HG02610 (cell line): ENCODE measurements around the gene CPSF6.
"Not testable (repeated sequence)": the region's sequence is repeated elsewhere in the genome, so short reads cannot be mapped to it uniquely, and the experiment has no call there.

Experiments
- ATAC-seq: cut with Tn5 transposase; IDR thresholded peaks from one replicate; pipeline ENCODE4 v1.9.1; 2021; ENCODE audit warnings: mild to moderate bottlenecking, moderate library complexity; ENCODE audit not compliant: unreplicated experiment

Gene CPSF6

DNA sequence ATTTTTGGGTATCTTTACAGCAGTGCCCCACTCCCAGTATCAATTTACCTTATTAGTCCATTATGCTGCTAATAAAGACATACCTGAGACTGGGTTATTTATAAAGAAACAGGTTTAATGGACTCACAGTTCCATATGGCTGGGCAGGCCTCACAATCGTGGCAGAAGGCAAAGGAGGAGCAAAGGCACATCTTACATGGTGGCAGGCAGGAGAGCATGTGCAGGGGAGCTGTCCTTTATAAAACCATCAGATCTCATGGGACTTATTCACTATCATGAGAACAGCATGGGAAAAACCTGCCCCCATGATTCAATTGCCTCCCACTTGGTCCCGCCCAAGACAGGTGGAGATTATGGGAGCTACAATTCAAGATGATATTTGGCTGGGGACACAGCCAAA, 77.9 kb downstream of the CPSF6 start:
- not testable (repeated sequence) for ATAC-seq

DNA sequence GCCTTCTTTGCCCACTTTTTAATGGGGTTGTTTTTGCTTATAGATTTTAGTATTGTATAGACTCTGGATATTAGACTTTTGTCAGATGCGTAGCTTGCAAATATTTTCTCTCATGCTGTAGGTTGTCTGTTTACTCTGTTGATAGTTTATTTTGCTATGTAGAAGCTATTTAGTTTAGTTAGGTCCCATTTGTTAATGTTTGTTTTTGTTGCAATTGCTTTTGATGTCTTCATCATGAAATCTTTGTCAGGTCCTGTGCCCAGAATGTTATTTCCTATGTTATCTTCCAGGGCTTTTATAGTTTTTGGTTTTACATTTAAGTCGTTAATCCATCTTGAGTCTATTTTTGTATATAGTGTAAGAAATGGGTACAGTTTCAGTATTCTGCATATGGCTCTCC, 78.9 kb downstream of the CPSF6 start:
- ATAC-seq = no peak

DNA sequence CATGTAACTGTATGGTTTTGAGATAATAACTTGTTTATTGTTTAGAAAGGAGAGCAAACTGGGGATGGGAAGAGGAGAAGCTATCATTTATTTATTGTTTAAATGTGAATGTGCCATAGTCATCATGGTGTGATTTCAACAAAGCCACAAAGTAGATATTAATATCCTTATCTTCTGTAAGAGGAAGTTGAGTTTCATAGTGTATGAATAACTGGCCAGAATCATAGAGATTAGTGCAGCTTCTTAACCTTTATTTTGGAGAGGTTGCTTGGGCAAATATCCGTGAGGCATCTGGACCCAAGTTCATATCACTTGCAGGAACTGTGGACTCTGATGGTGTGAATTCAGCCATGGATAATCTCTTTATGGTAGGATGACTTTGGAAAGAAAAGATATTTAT, 82.0 kb downstream of the CPSF6 start:
- no peak for ATAC-seq
